HEK293 (cell line): ENCODE measurements around the gene TBX6.

Experiments used
- CTCF ChIA-PET: fragments of 350-600 bp; formaldehyde crosslinking; extraction: SDS; loops from one replicate; lab custom pipeline; 2021; ENCODE audit warnings: antibody characterized with exemption; lab: Yijun Ruan, JAX
- POLR2A ChIA-PET: fragments of 300-600 bp; formaldehyde crosslinking; extraction: SDS; loops from one replicate; lab custom pipeline; 2020; ENCODE audit warnings: antibody characterized with exemption, inconsistent platforms; lab: Yijun Ruan, JAX
- H3K27ac ChIP-seq: fragments of 200-500 bp; sonication (Bioruptor generic); 2 replicates; pipeline ENCODE4 v1.5.1; 2014; ENCODE audit warnings: low read depth, low read length, control low read depth, inconsistent platforms; ENCODE audit errors: extremely low read depth
- H3K36me3 ChIP-seq, 2 experiments: fragments of 200-500 bp in 1 of 2; sonication (Bioruptor generic) in 1 of 2; 1 replicate in 1 of 2; 2 replicates in 1 of 2; pipeline ENCODE4 v1.5.1; 2014 to 2017; ENCODE audit warnings: inconsistent platforms in 2 of 2, low read length in 2 of 2; ENCODE audit not compliant: control insufficient read depth in 2 of 2, insufficient read depth in 1 of 2
- H3K4me1 ChIP-seq: fragments of 200-500 bp; sonication (Bioruptor generic); 2 replicates; pipeline ENCODE4 v1.5.1; 2014; ENCODE audit warnings: mild to moderate bottlenecking, low read length, inconsistent platforms; ENCODE audit not compliant: control insufficient read depth, insufficient read depth
- H3K4me3 ChIP-seq: 2 replicates; pipeline ENCODE4 v1.5.1; 2011; ENCODE audit warnings: low read depth, mild to moderate bottlenecking, control low read depth, low read length, moderate library complexity
- H3K9me3 ChIP-seq: fragments of 200-500 bp; sonication (Bioruptor generic); 2 replicates; pipeline ENCODE4 v1.5.1; 2014; ENCODE audit warnings: low read depth, low read length, inconsistent platforms; ENCODE audit not compliant: control insufficient read depth, insufficient read depth
- EGR2 ChIP-seq: fragments of 450-650 bp; formaldehyde crosslinking; IDR thresholded peaks from 2 replicates; pipeline ENCODE4 v1.5.1; 2016; ENCODE audit warnings: low read depth, missing biosample characterization, missing genetic modification characterization
- FEZF1 ChIP-seq: fragments of 450-650 bp; formaldehyde crosslinking; IDR thresholded peaks from 2 replicates; pipeline ENCODE4 v1.5.1; 2016; ENCODE audit warnings: missing biosample characterization, missing genetic modification characterization
- WT1 ChIP-seq: fragments of 450-650 bp; formaldehyde crosslinking; IDR thresholded peaks from 2 replicates; pipeline ENCODE4 v1.5.1; 2016; ENCODE audit warnings: missing biosample characterization, missing genetic modification characterization
- ZEB2 ChIP-seq: fragments of 450-650 bp; formaldehyde crosslinking; IDR thresholded peaks from 2 replicates; pipeline ENCODE4 v1.5.1; 2016; ENCODE audit warnings: missing biosample characterization, missing genetic modification characterization
- ZNF138 ChIP-seq: fragments of 450-650 bp; formaldehyde crosslinking; IDR thresholded peaks from 2 replicates; pipeline ENCODE4 v1.5.1; 2016; ENCODE audit warnings: missing biosample characterization, missing genetic modification characterization, borderline replicate concordance
- ZNF140 ChIP-seq: fragments of 450-650 bp; formaldehyde crosslinking; IDR thresholded peaks from 2 replicates; pipeline ENCODE4 v1.5.1; 2016; ENCODE audit warnings: missing biosample characterization, missing genetic modification characterization
- ZNF16 ChIP-seq: fragments of 450-650 bp; formaldehyde crosslinking; IDR thresholded peaks from 2 replicates; pipeline ENCODE4 v1.5.1; 2016; ENCODE audit warnings: low read depth, missing biosample characterization, missing genetic modification characterization
- ZNF302 ChIP-seq: fragments of 450-650 bp; formaldehyde crosslinking; IDR thresholded peaks from 2 replicates; pipeline ENCODE4 v1.5.1; 2016; ENCODE audit warnings: missing biosample characterization, missing genetic modification characterization, low read depth
- ZNF561 ChIP-seq: fragments of 450-650 bp; IDR thresholded peaks from 2 replicates; pipeline ENCODE4 v1.5.1; 2018; ENCODE audit warnings: missing biosample characterization, missing genetic modification characterization, borderline replicate concordance
- ZSCAN16 ChIP-seq: fragments of 450-650 bp; formaldehyde crosslinking; IDR thresholded peaks from 2 replicates; pipeline ENCODE4 v1.5.1; 2016; ENCODE audit warnings: missing biosample characterization, missing genetic modification characterization
- TF ChIP-seq, protein P1 (sequence below): fragments of 450-650 bp; formaldehyde crosslinking; IDR thresholded peaks from 2 replicates; pipeline ENCODE4 v1.5.1; 2017; ENCODE audit warnings: missing biosample characterization, mild to moderate bottlenecking, missing genetic modification characterization, moderate library complexity
- TF ChIP-seq, protein P2 (sequence below): fragments of 450-650 bp; formaldehyde crosslinking; IDR thresholded peaks from 2 replicates; pipeline ENCODE4 v1.5.1; 2016; ENCODE audit warnings: missing biosample characterization, missing genetic modification characterization
- TF ChIP-seq, protein P3 (sequence below): fragments of 450-650 bp; formaldehyde crosslinking; IDR thresholded peaks from 2 replicates; pipeline ENCODE4 v1.5.1; 2016; ENCODE audit warnings: missing biosample characterization, missing genetic modification characterization
- TF ChIP-seq, protein P4 (sequence below): fragments of 450-650 bp; formaldehyde crosslinking; IDR thresholded peaks from 2 replicates; pipeline ENCODE4 v1.5.1; 2017; ENCODE audit warnings: missing biosample characterization, missing genetic modification characterization
- TF ChIP-seq, protein P5 (sequence below): fragments of 450-650 bp; formaldehyde crosslinking; IDR thresholded peaks from 2 replicates; pipeline ENCODE4 v1.5.1; 2017; ENCODE audit warnings: missing biosample characterization, missing genetic modification characterization
- TF ChIP-seq, protein P6 (sequence below): sonication (generic); formaldehyde crosslinking; IDR thresholded peaks from 2 replicates; pipeline ENCODE4 v1.8.1; 2022; ENCODE audit warnings: mild to moderate bottlenecking, moderate library complexity, missing genetic modification reagents
- TF ChIP-seq, protein P7 (sequence below): fragments of 450-650 bp; formaldehyde crosslinking; IDR thresholded peaks from 2 replicates; pipeline ENCODE4; 2016; ENCODE audit warnings: missing biosample characterization, missing genetic modification characterization
- TF ChIP-seq, protein P8 (sequence below): fragments of 450-650 bp; IDR thresholded peaks from 2 replicates; pipeline ENCODE4 v1.5.1; 2018; ENCODE audit warnings: missing biosample characterization, mild to moderate bottlenecking, missing genetic modification characterization

Gene TBX6

GRCh38 chr16:30132591-30132990 lies 40.9 kb upstream of the TBX6 start:
- CTCF ChIA-PET = interaction anchor here (1.6 kb wide), 1 partner anchor 101 kb away, joined by 3 read pairs; the partner anchor contains the start of gene TLCD3B

More at GRCh38 chr16:30132591-30132990, 40.9 kb upstream of the TBX6 start:
- Histone ChIP-seq H3K27ac (no peak overlapping the region), H3K4me3 (no peak overlapping the region), H3K36me3 (no peaks in the 10 kb centered on the region), H3K4me1 (no peaks in the 10 kb centered on the region), H3K9me3 (no peaks in the 10 kb centered on the region)
- TF ChIP-seq ZNF302 (tag by site-specific recombination) = no peak
- TF ChIP-seq, protein P1, sequence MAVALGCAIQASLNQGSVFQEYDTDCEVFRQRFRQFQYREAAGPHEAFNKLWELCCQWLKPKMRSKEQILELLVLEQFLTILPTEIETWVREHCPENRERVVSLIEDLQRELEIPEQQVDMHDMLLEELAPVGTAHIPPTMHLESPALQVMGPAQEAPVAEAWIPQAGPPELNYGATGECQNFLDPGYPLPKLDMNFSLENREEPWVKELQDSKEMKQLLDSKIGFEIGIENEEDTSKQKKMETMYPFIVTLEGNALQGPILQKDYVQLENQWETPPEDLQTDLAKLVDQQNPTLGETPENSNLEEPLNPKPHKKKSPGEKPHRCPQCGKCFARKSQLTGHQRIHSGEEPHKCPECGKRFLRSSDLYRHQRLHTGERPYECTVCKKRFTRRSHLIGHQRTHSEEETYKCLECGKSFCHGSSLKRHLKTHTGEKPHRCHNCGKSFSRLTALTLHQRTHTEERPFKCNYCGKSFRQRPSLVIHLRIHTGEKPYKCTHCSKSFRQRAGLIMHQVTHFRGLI = no peak
- TF ChIP-seq ZNF138 (tag by site-specific recombination) = no peak
- TF ChIP-seq, protein P2, sequence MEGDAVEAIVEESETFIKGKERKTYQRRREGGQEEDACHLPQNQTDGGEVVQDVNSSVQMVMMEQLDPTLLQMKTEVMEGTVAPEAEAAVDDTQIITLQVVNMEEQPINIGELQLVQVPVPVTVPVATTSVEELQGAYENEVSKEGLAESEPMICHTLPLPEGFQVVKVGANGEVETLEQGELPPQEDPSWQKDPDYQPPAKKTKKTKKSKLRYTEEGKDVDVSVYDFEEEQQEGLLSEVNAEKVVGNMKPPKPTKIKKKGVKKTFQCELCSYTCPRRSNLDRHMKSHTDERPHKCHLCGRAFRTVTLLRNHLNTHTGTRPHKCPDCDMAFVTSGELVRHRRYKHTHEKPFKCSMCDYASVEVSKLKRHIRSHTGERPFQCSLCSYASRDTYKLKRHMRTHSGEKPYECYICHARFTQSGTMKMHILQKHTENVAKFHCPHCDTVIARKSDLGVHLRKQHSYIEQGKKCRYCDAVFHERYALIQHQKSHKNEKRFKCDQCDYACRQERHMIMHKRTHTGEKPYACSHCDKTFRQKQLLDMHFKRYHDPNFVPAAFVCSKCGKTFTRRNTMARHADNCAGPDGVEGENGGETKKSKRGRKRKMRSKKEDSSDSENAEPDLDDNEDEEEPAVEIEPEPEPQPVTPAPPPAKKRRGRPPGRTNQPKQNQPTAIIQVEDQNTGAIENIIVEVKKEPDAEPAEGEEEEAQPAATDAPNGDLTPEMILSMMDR (tag by site-specific recombination) = no peak
- TF ChIP-seq, protein P3, sequence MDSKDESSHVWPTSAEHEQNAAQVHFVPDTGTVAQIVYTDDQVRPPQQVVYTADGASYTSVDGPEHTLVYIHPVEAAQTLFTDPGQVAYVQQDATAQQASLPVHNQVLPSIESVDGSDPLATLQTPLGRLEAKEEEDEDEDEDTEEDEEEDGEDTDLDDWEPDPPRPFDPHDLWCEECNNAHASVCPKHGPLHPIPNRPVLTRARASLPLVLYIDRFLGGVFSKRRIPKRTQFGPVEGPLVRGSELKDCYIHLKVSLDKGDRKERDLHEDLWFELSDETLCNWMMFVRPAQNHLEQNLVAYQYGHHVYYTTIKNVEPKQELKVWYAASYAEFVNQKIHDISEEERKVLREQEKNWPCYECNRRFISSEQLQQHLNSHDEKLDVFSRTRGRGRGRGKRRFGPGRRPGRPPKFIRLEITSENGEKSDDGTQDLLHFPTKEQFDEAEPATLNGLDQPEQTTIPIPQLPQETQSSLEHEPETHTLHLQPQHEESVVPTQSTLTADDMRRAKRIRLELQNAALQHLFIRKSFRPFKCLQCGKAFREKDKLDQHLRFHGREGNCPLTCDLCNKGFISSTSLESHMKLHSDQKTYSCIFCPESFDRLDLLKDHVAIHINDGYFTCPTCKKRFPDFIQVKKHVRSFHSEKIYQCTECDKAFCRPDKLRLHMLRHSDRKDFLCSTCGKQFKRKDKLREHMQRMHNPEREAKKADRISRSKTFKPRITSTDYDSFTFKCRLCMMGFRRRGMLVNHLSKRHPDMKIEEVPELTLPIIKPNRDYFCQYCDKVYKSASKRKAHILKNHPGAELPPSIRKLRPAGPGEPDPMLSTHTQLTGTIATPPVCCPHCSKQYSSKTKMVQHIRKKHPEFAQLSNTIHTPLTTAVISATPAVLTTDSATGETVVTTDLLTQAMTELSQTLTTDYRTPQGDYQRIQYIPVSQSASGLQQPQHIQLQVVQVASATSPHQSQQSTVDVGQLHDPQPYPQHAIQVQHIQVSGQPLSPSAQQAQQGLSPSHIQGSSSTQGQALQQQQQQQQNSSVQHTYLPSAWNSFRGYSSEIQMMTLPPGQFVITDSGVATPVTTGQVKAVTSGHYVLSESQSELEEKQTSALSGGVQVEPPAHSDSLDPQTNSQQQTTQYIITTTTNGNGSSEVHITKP (tag by site-specific recombination) = no peak
- TF ChIP-seq ZNF140 (tag by site-specific recombination) = no peak
- no peak for TF ChIP-seq ZEB2 (tag by site-specific recombination)
- TF ChIP-seq, protein P4, sequence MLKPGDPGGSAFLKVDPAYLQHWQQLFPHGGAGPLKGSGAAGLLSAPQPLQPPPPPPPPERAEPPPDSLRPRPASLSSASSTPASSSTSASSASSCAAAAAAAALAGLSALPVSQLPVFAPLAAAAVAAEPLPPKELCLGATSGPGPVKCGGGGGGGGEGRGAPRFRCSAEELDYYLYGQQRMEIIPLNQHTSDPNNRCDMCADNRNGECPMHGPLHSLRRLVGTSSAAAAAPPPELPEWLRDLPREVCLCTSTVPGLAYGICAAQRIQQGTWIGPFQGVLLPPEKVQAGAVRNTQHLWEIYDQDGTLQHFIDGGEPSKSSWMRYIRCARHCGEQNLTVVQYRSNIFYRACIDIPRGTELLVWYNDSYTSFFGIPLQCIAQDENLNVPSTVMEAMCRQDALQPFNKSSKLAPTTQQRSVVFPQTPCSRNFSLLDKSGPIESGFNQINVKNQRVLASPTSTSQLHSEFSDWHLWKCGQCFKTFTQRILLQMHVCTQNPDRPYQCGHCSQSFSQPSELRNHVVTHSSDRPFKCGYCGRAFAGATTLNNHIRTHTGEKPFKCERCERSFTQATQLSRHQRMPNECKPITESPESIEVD (tag by site-specific recombination) = no peak
- TF ChIP-seq, protein P5, sequence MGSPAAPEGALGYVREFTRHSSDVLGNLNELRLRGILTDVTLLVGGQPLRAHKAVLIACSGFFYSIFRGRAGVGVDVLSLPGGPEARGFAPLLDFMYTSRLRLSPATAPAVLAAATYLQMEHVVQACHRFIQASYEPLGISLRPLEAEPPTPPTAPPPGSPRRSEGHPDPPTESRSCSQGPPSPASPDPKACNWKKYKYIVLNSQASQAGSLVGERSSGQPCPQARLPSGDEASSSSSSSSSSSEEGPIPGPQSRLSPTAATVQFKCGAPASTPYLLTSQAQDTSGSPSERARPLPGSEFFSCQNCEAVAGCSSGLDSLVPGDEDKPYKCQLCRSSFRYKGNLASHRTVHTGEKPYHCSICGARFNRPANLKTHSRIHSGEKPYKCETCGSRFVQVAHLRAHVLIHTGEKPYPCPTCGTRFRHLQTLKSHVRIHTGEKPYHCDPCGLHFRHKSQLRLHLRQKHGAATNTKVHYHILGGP = no peak
- TF ChIP-seq, protein P6, sequence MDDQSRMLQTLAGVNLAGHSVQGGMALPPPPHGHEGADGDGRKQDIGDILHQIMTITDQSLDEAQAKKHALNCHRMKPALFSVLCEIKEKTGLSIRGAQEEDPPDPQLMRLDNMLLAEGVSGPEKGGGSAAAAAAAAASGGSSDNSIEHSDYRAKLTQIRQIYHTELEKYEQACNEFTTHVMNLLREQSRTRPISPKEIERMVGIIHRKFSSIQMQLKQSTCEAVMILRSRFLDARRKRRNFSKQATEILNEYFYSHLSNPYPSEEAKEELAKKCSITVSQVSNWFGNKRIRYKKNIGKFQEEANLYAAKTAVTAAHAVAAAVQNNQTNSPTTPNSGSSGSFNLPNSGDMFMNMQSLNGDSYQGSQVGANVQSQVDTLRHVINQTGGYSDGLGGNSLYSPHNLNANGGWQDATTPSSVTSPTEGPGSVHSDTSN (CRISPR knock-in tag) = no peak
- no peak for TF ChIP-seq ZNF561 (tag by site-specific recombination)
- TF ChIP-seq FEZF1 (tag by site-specific recombination) = no peak
- no peak for TF ChIP-seq ZNF16 (tag by site-specific recombination)
- TF ChIP-seq, protein P7, sequence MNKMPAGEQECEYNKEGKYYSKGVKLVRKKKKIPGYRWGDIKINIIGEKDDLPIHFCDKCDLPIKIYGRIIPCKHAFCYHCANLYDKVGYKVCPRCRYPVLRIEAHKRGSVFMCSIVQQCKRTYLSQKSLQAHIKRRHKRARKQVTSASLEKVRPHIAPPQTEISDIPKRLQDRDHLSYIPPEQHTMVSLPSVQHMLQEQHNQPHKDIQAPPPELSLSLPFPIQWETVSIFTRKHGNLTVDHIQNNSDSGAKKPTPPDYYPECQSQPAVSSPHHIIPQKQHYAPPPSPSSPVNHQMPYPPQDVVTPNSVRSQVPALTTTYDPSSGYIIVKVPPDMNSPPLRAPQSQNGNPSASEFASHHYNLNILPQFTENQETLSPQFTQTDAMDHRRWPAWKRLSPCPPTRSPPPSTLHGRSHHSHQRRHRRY = no peak
- TF ChIP-seq, protein P8, sequence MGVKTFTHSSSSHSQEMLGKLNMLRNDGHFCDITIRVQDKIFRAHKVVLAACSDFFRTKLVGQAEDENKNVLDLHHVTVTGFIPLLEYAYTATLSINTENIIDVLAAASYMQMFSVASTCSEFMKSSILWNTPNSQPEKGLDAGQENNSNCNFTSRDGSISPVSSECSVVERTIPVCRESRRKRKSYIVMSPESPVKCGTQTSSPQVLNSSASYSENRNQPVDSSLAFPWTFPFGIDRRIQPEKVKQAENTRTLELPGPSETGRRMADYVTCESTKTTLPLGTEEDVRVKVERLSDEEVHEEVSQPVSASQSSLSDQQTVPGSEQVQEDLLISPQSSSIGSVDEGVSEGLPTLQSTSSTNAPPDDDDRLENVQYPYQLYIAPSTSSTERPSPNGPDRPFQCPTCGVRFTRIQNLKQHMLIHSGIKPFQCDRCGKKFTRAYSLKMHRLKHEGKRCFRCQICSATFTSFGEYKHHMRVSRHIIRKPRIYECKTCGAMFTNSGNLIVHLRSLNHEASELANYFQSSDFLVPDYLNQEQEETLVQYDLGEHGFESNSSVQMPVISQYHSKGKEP (tag by site-specific recombination) = no peak
- TF ChIP-seq WT1 (tag by site-specific recombination) = no peak
- TF ChIP-seq EGR2 (tag by site-specific recombination) = no peak
- no peak for TF ChIP-seq ZSCAN16 (tag by site-specific recombination)
- POLR2A ChIA-PET = no interaction called here
